Type B pancreatic cell (in vitro differentiated cells): ENCODE data around the gene JUP. TPM values are rescaled to one million over a fixed set of nuclear protein-coding genes. Genes with fewer than 3 reads are reported as not detected.

Experiments
- DNase-seq: peaks from one replicate; pipeline ENCODE4 v3.0.0; 2021; ENCODE audit warnings: mixed read lengths; ENCODE audit not compliant: unreplicated experiment; ENCODE audit errors: extremely low spot score
- H3K27ac Mint-ChIP-seq: 2 replicates; pipeline ENCODE4 v1.8.0; 2021; ENCODE audit warnings: mild to moderate bottlenecking, mixed read lengths
- H3K27me3 Mint-ChIP-seq: 2 replicates; pipeline ENCODE4 v1.8.0; 2021; ENCODE audit warnings: mixed read lengths
- H3K36me3 Mint-ChIP-seq: 2 replicates; pipeline ENCODE4 v1.8.0; 2021; ENCODE audit warnings: mixed read lengths
- H3K4me1 Mint-ChIP-seq: one replicate; pipeline ENCODE4 v1.8.0; 2021; ENCODE audit warnings: mixed read lengths; ENCODE audit not compliant: unreplicated experiment
- H3K4me3 Mint-ChIP-seq: 2 replicates; pipeline ENCODE4 v1.8.0; 2021; ENCODE audit warnings: mild to moderate bottlenecking, mixed read lengths
- H3K9me3 Mint-ChIP-seq: 2 replicates; pipeline ENCODE4 v1.8.0; 2021; ENCODE audit warnings: mixed read lengths
- CTCF ChIP-seq: fragments of 200-600 bp; sonication (generic); conservative IDR thresholded peaks from 2 replicates; pipeline ENCODE4 v1.5.0; 2021; ENCODE audit warnings: antibody characterized with exemption, mild to moderate bottlenecking
- total RNA-seq: library from RNA; stranded (reverse); gene quantifications from 2 replicates; pipeline ENCODE4 v1.2.1, GENCODE V29; 2021; ENCODE audit warnings: low replicate concordance

JUP gene
- total RNA-seq, 1 donor from 2014 or later: 169 TPM

- Mint-ChIP-seq H3K4me1 (peaks cover 12% of the 10 kb centered on the region), H3K27me3 (no peaks in the 10 kb centered on the region), H3K9me3 (no peaks in the 10 kb centered on the region), H3K27ac (peak overlapping the region; percentile 11), H3K4me3 (no peak overlapping the region), H3K36me3 (peaks cover 21% of the 10 kb centered on the region)
- DNase-seq: no peak
- no peak for TF ChIP-seq CTCF
These were observed 17.1 kb downstream of the JUP start for GRCh38 chr17:41769346-41769862.

GRCh38 chr17:41768682-41769288, 17.7 kb downstream of the JUP start:
- H3K4me3 Mint-ChIP-seq: no peak overlapping the region
- peak overlapping the region; percentile 46 for H3K27ac Mint-ChIP-seq
- peaks cover 8% of the 10 kb centered on the region for H3K4me1 Mint-ChIP-seq
- no peak for DNase-seq
- peaks cover 23% of the 10 kb centered on the region for H3K36me3 Mint-ChIP-seq
- H3K9me3 Mint-ChIP-seq: no peaks in the 10 kb centered on the region
- H3K27me3 Mint-ChIP-seq: no peaks in the 10 kb centered on the region
- TF ChIP-seq CTCF: no peak

GRCh38 chr17:41767324-41768042, 19.0 kb downstream of the JUP start:
- peak overlapping the region; percentile 70 for H3K27ac Mint-ChIP-seq
- DNase-seq: no peak
- TF ChIP-seq CTCF: no peak
- H3K4me3 Mint-ChIP-seq: no peak overlapping the region
- H3K4me1 Mint-ChIP-seq: no peaks in the 10 kb centered on the region
- no peaks in the 10 kb centered on the region for H3K27me3 Mint-ChIP-seq
- H3K9me3 Mint-ChIP-seq: no peaks in the 10 kb centered on the region
- peaks cover 31% of the 10 kb centered on the region for H3K36me3 Mint-ChIP-seq

GRCh38 chr17:41766135-41766534, 20.4 kb downstream of the JUP start:
- Mint-ChIP-seq H3K4me1 (no peaks in the 10 kb centered on the region), H3K36me3 (peaks cover 38% of the 10 kb centered on the region), H3K4me3 (no peak overlapping the region), H3K27me3 (no peaks in the 10 kb centered on the region), H3K9me3 (no peaks in the 10 kb centered on the region), H3K27ac (no peak overlapping the region)
- DNase-seq: no peak
- TF ChIP-seq CTCF: no peak

GRCh38 chr17:41763327-41763726, 23.2 kb downstream of the JUP start:
- H3K4me3 Mint-ChIP-seq: no peak overlapping the region
- no peak for DNase-seq
- H3K4me1 Mint-ChIP-seq: no peaks in the 10 kb centered on the region
- H3K9me3 Mint-ChIP-seq: no peaks in the 10 kb centered on the region
- no peak for TF ChIP-seq CTCF
- H3K27me3 Mint-ChIP-seq: no peaks in the 10 kb centered on the region
- peaks cover 39% of the 10 kb centered on the region for H3K36me3 Mint-ChIP-seq
- no peak overlapping the region for H3K27ac Mint-ChIP-seq
